ENCODE results near the gene OOSP1. TPM values are rescaled to one million over a fixed set of nuclear protein-coding genes. Genes with fewer than 3 reads are reported as not detected.

Gene OOSP1
- total and polyA plus RNA-seq, 10 donors = not detected

- no peak for DNase-seq
- H3K4me3 ChIP-seq = no peak overlapping the region
- 88 to 99% (median 93%) methylated on average over 3 of the region's 3 CpGs for WGBS, 5 donors
- H3K36me3 ChIP-seq = no peaks in the 10 kb centered on the region
- peaks cover 0 to under 1% (median 0%) of the 10 kb centered on the region in 7 donors for H3K27me3 ChIP-seq (replicated peaks in 1 of 7)
- no peak overlapping the region for H3K27ac ChIP-seq
- H3K9me3 ChIP-seq = no peaks in the 10 kb centered on the region
- intact Hi-C loops (cut with DNase I; ENCODE audit: low total_unique reads) = no loop called here
- no peaks in the 10 kb centered on the region for H3K4me1 ChIP-seq
- TF ChIP-seq, protein P1, sequence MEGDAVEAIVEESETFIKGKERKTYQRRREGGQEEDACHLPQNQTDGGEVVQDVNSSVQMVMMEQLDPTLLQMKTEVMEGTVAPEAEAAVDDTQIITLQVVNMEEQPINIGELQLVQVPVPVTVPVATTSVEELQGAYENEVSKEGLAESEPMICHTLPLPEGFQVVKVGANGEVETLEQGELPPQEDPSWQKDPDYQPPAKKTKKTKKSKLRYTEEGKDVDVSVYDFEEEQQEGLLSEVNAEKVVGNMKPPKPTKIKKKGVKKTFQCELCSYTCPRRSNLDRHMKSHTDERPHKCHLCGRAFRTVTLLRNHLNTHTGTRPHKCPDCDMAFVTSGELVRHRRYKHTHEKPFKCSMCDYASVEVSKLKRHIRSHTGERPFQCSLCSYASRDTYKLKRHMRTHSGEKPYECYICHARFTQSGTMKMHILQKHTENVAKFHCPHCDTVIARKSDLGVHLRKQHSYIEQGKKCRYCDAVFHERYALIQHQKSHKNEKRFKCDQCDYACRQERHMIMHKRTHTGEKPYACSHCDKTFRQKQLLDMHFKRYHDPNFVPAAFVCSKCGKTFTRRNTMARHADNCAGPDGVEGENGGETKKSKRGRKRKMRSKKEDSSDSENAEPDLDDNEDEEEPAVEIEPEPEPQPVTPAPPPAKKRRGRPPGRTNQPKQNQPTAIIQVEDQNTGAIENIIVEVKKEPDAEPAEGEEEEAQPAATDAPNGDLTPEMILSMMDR (IDR thresholded peaks at IDR 0.05 in 8 of 11, conservative IDR thresholded peaks at IDR 0.05 in 3 of 11) = no peak
These were observed 486 bp downstream of the OOSP1 start for GRCh38 chr11:59938718-59939117.

- no peaks in the 10 kb centered on the region for H3K4me1 ChIP-seq
- no peaks in the 10 kb centered on the region for H3K9me3 ChIP-seq
- H3K27ac ChIP-seq = no peak overlapping the region
- no peak for DNase-seq
- intact Hi-C loops (cut with DNase I; ENCODE audit: low total_unique reads) = no loop called here
- TF ChIP-seq, protein P1 (IDR thresholded peaks at IDR 0.05 in 8 of 11, conservative IDR thresholded peaks at IDR 0.05 in 3 of 11) = no peak
- TF ChIP-seq POLR2A (IDR thresholded peaks at IDR 0.05) (no peak), POLR2AphosphoS5 (IDR thresholded peaks at IDR 0.05) (no peak)
- H3K36me3 ChIP-seq = no peaks in the 10 kb centered on the region
- peaks cover 0 to 4% (median 0%) of the 10 kb centered on the region in 7 donors for H3K27me3 ChIP-seq (replicated peaks in 1 of 7)
- no peak overlapping the region for H3K4me3 ChIP-seq
- 55 to 78% (median 74%) methylated on average over 2 of the region's 2 CpGs for WGBS, 5 donors
These were observed 1.2 kb downstream of the OOSP1 start for GRCh38 chr11:59939482-59939881.

DNA sequence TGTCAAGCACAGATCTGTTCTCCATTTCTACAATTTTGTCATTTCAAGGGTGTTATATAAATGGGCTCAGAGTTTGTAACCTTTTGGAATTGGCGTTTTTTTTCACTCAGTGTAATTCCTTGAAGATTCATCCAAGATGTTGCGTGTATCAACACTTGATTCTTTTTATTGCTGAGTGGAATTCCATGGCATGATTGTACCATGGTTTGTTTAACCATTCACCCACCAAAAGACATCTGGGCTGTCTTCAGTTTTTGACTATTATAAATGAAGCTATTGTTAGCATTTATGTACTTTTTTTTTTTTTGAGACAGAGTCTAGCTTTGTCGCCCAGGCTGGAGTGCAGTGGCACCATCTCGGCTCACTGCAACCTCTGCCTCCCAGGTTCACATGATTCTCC, 2.9 kb downstream of the OOSP1 start:
- H3K36me3 ChIP-seq = no peaks in the 10 kb centered on the region
- no peaks in the 10 kb centered on the region for H3K9me3 ChIP-seq
- no peak overlapping the region for H3K4me3 ChIP-seq
- H3K27ac ChIP-seq = no peak overlapping the region
- DNase-seq = no peak
- TF ChIP-seq POLR2A (IDR thresholded peaks at IDR 0.05) (no peak), POLR2AphosphoS5 (IDR thresholded peaks at IDR 0.05) (no peak)
- TF ChIP-seq, protein P1 (IDR thresholded peaks at IDR 0.05 in 8 of 11, conservative IDR thresholded peaks at IDR 0.05 in 3 of 11) = no peak
- 84 to 96% (median 90%) methylated on average over 4 of the region's 4 CpGs for WGBS, 5 donors
- intact Hi-C loops (cut with DNase I; ENCODE audit: low total_unique reads) = no loop called here
- peaks cover 0 to 10% (median 0%) of the 10 kb centered on the region in 7 donors for H3K27me3 ChIP-seq (replicated peaks in 1 of 7)
- no peaks in the 10 kb centered on the region for H3K4me1 ChIP-seq

GRCh38 chr11:59943997-59944714, 5.9 kb downstream of the OOSP1 start:
- H3K27ac ChIP-seq = no peak overlapping the region
- no peaks in the 10 kb centered on the region for H3K36me3 ChIP-seq
- 91 to 96% (median 94%) methylated on average over 3 of the region's 3 CpGs for WGBS, 5 donors
- H3K4me1 ChIP-seq = no peaks in the 10 kb centered on the region
- intact Hi-C loops (cut with DNase I; ENCODE audit: low total_unique reads) = no loop called here
- H3K4me3 ChIP-seq = no peak overlapping the region
- TF ChIP-seq POLR2AphosphoS5 (IDR thresholded peaks at IDR 0.05) (no peak), POLR2A (IDR thresholded peaks at IDR 0.05) (no peak)
- TF ChIP-seq, protein P1 (IDR thresholded peaks at IDR 0.05 in 8 of 11, conservative IDR thresholded peaks at IDR 0.05 in 3 of 11) = no peak
- H3K9me3 ChIP-seq = no peaks in the 10 kb centered on the region
- peaks cover 0 to 11% (median 0%) of the 10 kb centered on the region in 7 donors for H3K27me3 ChIP-seq (replicated peaks in 1 of 7)
- DNase-seq = no peak
